Activated CD8-positive, alpha-beta memory T cell treated with anti-CD3 and anti-CD28 coated beads, Interleukin-2, amount 50 U/mL, for 24 hours (primary cell): ENCODE data around the gene ACOXL.

Experiments used
- DNase-seq: peaks from one replicate; pipeline ENCODE4 v3.0.0-alpha.2; 2020; ENCODE audit errors: extremely low read depth

Gene ACOXL

DNA sequence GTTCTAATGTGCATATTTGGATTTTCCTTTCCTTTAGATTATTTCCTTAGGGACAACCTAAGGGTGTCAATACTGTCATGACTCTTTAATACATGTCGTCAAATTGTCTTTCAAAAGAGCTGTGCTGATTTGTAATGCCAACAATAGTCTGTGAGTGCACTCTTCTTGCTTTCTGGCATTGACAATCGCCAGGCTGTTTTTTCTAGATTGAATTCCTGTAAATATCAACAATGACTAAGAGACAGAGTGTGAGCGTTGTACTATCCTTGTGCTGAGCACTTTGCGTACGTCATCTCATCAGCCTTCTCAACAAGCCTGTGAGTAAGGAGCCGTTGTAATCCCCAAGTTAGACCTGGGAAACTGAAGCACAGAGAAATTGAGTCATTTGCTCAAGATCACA lies 96.0 kb downstream of the ACOXL start:
- no peak for DNase-seq

DNA sequence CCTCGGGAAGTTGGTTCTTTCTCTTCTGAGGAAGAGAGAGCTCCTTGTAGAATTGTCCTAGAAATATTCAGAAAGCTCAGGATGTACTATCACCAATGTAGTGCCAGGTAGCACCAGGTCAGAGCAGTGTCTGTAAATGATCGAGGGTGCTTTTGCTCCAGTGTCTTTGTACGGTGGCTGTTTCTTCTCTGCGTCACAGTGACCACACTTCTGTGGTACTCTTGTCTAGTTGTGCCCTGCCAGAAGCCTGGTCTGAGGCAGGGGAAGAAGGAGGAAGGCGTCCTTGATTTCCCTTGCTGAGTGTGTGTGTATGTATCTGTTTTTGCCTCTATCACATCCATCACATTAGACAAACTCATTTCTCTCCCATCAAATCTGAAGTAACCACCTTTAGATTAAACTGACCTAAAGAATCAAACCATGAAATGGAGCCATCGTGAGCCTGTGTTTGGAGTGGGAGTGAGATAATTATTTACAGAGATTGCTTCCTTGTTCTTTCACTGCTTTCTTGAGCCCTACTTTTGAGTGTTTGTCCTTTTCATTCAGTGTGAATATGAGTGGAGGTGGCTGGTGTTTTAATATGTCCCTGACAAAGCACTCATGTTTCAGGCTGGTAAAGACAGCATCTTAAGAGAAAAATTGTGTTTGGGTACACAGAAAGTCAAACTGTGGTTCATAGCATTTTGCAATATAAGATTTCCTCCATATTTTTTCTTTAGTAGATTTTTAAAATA lies 97.2 kb downstream of the ACOXL start:
- no peak for DNase-seq

DNA sequence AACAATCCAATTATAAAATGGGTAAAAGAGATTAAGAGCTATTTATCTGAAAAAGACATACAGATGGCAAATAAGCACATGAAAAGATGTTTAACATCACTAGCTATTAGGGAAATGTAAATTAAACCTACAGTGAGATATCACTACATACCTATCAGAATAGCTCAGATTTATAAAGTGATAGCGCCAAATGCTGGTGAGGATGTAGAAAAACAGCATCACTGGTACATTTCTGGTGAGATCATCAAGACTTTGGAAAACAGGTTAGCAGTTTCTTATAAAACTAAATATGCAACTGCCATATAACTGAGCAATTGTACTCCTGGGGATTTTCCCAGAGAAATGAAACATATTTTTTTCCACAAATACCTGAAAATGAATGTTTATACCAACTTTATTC lies 100.4 kb downstream of the ACOXL start:
- DNase-seq = no peak

DNA sequence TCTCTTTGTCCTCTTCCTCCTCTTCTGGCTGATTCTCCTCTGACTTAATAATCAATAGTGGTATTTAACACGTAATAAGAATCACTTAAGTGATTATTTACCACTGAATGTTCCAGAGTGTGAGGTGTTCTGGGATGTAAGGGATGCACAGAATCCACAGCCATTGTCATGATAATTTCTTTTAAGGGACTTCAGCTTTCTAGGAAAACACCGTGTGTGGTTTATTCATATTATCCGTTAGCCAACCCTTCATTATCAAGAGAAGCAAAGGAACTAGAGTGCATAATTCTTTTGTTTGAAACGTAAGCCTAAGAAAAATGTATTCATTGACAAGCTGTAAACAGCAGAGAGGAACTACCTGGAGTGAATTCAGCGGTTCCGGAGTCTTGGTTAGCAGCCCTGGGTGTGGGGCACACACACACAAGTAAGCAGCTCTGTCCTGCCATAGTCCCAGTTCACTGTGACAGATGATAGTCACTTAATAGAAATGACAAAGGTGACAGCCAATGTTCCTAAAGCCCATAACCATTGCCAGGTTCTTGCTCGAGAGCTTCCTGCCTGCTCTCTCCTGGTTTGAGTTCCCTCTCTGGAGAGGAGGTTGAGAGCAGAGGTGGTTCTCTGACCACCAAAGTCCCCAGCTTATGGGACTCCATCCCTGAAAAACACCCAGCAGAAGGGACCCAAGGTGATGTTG lies 101.9 kb downstream of the ACOXL start:
- no peak for DNase-seq

DNA sequence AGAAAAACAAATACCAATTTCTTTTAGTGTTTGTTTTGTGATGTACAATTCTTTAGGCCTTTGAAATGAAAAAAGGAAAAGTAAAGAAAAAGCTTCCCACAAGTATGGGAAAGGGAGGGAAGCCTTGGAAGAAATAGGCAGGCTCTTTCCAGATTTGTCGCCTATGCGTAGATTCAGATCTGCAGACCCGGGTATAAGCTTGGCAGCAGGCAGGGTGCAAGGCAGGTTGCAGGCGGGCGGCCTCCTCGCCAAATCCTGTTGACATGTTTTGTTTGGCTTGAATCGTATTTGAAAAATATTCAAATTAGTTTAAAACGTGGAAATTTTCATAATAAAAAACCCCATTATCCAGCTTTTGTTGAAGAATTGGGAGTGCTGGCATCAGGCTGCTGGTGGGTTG lies 104.3 kb downstream of the ACOXL start:
- DNase-seq = no peak

DNA sequence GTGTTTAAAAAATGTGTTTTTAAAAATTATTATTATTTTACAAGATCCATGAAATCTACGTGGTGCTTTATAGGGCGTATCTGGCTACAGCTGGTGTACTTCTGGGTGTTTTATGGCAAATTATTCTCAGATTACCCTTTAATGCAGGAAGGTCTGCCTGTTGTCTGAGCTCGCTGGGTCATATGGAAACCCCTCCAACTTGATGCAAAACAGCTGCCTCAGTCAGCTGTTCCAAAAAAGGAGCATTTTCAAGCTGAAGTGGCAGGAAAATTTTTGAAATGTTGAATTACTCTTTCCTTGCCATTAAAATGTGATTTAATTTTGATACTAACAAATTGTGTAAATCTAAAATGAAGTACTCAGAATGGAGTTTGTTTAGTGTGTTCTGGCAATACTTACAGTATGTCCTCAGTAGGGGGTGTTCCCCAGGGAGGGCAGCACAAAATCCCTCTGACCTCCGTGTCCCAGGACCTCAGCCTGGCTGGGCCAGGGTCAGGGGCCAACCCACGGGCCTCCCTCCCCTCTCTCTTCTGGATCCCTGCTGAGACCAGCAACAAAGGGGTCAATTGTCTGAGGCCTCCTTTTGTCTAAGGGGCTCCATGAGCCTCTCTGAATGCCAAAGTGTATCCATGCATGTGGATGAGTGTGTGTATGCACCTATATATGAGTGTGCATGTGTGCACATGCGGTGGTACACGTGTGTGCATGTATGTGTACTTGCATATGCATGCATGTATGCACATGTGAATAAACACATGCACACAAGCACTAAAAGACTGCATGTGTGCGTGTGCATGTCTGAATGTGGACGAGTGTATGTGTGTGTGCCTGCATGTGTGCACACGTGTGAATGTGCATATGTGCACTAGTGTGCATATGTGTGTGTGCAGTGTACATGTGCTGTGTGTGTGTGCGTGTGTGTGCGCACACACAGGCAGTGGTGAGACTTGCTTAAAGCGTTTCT lies 105.4 kb downstream of the ACOXL start:
- no peak for DNase-seq

DNA sequence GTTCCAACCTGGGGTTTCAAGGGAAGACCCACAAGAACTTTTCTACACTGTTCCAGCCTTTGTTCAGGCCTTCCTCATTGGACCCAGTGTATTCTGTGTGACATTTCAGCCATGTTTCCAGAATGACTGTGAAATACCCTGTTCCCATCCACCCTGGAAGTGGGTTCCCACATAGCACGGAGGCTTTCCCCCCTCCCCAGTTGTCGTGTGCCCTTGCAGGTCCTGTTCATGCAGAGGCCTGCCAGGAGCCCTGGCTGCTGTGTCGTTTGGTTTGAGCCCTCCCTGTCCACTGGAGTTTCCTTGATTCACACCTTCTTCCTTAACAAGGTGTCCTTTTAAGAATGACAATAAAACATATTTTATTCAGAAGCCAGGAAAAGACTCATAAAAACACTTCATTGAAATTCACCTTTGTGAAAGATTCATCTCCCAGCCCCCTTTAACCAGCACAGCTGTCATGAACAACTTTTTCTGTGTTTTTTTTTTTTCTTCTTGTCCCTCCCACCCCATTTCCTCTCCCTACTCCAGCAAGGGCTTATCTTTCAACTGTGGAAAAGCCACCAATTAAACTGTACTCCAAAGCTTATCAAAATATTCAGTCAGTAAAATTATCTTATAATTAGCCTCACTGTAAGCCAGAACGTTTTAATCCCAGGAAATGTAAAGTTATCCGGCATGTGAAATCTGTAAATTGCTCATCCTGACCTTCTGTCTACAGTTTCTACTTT lies 106.4 kb downstream of the ACOXL start:
- no peak for DNase-seq

DNA sequence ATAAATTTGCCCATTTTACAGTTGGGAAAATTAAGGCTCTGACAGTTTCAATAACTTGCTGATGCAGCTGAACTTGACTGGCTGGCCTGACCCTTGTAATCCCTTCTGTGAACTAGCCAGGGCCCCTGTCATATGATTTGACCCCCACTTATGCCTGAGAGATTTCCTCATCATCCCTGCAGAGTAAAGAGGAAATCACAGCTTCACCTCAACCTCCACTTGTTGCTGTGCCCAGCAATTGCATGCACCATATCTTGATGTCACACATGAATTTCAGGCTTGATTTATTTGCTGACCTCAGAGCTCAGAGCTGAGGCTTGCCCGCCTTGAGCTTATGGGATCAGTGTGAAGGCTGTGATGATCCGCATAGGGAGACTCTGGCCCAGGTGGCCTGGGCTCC lies 108.1 kb downstream of the ACOXL start:
- DNase-seq = no peak

DNA sequence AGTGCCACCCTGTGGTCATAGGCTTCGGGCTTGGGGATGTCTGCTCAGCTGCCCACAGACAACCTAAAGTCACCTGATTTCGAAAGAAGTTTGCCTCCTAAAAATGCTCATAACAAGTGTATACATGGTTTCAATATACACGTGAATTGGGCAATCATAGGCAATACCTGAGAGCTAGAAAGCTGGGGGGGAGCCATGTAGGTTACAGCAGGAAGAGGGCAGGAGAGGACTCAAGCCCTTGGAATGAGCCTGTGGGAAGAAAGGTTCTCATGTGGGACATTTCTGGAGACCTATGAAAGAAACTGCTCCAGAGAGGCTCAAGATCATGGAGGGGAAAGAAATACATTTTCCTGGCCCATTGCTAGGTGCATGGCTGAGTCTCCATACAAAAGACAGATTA lies 109.7 kb downstream of the ACOXL start:
- DNase-seq = no peak

DNA sequence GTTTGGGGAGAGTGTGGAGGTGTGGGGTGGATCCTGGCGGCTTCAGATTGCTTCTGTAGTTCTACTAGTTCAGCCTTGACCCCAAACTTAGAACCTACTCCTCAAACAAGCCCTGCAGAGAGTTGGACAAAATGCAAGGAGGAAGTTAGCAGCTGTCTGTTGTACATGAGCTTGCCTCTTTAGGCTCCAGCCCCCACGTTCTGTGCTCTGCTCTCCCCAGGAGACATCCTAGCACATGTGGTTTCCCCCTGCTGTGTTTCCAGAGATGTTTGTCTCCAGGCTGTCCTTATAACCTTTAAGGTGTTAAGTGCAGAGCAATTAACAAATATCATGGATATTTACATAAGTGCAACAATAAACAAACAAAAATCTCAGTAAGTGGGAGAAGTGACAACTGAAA lies 111.1 kb downstream of the ACOXL start:
- DNase-seq = no peak

DNA sequence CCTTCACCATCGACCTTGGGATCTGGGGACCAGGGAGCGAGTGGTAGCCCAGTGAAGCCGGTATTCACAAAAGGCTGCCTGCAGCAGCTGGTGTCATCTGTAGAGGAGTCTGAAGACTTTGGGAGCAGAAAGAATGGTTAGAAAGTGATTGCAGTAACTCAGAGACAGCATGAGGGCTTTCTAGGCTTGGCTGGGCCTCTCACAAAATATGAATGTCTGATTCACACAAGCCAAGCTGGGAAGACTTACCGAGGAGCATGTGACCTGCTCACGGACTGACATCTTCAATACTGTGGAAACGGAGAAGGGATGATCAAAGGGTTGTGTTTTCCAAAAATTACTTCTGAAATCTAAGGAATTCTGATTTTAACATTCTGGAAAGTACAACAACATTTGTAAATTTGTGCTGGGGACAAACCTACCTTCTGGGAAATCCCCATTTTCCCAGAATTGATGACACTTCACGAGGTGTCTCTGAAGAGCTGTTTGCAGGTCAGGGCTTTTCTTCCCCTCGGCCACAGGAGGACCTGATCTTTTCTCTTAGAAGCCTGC lies 111.7 kb downstream of the ACOXL start:
- no peak for DNase-seq

DNA sequence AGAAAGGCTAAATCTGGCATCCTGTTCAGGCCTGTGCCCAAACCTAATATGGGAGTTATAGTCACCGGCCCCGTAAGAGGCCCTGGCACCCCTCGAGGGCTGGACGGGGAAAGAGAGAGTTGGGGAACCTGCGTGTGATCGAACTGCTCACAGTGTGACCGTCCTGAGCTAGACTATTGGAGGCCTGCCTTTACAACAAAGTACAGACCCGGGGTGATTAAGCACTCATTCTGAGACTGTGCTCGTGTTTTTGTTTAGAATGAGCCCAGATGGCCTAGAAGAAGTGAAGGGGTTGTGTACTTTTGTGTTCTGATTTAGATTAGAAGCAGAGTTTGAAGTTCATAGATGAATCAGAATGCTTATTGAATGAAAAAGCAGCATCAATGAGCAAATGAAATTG lies 115.3 kb downstream of the ACOXL start:
- DNase-seq = no peak

DNA sequence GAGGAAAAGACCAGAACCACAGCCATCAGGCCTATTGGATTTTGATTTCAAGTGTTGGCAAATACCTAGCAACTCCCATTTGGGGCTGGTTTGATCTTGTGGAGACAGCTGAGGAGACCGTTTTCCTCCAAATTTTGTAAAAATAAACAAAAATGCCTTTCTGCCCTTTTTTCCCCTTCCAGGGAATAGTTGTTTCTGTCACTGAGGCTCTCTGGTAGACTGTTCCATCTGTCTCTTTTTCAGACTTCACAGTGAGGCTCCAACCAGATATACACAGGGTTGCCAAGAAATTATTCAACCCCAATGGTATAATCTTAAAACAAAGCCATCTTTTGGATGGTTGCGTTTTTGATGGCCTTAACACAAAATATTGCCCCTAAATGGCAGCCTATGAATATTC lies 115.7 kb downstream of the ACOXL start:
- no peak for DNase-seq

DNA sequence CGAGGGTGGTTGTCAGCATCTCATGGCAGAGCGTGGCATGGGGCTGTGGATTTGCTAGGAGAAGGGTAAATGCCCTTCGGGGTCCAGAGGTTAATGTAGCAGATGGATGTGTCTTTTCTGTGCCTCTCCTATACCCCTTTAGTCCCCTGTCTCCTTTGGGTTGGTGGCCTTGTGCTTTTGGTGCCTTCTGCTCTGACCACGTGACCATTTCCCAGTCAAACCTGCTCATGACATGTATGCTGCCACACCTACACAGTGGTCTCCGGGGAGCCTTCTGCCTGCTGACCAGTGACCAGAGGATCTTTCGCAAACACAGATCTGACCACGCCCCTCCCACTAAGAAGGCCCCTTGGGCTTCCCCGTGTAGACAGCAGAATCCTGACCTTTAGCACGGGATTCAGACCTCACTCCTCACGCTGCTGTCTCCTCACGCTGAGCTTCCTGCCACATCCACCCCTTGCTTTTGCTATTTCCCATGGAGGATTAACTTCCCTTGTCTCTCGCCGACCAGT lies 116.2 kb downstream of the ACOXL start:
- no peak for DNase-seq

DNA sequence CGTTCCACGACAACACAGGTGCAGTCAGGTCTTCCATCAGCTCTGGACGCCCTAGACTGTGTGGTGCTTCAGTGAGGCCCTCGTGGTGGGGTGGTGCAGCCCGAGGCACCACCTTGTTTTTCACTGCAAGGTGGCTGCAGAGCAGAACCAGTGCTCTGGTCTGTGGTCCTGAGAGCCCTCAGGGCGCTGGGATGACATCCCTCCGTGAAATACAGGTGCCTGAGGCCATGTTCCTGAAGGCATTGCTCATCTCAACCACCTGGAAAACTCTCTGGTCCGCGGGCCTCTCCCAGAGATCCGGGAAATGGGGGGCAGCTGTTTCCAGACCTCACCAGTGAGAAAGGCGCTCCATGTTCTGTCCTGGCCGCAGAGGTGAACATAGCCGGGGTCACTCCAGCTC lies 119.2 kb downstream of the ACOXL start:
- DNase-seq = no peak

DNA sequence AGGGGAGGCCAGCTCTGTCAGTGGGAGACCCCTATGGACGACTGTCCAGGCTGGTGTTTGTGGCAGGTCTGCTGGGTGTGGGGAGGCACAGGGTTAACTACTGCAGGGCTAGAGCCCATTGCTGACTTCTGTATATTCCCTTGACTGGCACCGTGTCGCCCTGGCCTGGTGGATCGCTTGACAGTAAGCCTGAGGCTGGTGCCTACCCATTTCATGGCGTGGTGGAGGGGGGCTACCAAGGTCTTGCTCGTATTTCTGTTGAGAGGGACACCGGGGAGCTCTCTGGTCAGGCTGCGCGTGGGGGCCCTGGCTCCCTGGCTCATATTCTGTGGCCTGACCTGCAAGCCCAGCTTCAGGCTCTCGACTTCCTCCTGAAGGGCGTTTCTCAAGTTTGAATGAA lies 119.7 kb downstream of the ACOXL start:
- DNase-seq = no peak

DNA sequence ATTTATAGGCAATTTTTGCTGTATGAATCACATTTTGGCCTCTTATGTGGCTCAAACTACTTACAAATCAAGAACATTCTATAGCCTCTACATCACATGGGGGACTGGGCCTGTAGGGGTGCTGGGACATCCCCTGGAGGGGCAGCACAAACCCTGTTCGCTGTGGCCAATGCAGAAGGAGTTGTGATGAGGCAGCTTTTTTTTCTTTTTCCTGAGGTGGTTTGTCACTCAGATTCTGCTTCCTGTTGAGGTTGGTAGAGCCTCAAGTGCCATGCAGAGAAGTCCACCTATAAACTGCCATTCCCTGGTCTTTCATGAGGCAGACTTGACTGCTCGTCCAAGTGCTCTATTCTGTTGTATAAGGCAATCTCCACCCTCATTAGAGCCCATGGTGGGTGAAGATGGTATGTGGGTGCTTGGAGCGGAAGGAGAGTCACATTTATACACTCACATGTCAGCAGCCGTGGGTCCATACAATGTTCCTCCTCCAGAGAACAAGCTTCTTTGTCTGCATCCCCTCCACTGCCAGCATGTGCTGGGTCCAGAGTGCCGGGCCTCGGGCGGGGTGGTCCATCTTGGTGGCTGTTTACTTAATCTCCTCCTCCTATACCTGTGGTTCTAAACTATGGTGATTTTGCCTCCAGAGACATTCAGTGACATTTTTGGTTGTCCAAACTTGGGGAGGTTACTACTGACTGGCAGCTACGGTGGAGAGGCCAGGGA lies 120.3 kb downstream of the ACOXL start:
- no peak for DNase-seq

DNA sequence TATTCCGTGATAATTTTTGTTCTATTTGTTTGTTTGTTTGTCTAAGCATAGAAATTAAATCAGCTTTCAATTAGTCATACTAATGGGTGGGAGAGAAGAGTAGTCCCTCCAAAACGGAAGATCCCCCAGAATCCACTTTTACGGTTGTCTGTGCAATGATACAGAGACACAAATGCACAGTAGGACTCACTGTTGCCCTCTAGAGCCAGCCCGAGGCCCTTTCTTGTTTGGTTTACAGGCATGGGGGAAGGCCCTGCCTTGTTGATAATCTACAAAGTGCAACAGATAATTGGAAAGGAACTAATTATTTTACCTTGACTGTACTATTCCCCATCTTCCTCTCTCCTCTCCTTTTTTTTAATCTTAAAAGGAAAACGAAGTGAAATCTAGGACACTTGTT lies 121.1 kb downstream of the ACOXL start:
- DNase-seq = peak; percentile 28

DNA sequence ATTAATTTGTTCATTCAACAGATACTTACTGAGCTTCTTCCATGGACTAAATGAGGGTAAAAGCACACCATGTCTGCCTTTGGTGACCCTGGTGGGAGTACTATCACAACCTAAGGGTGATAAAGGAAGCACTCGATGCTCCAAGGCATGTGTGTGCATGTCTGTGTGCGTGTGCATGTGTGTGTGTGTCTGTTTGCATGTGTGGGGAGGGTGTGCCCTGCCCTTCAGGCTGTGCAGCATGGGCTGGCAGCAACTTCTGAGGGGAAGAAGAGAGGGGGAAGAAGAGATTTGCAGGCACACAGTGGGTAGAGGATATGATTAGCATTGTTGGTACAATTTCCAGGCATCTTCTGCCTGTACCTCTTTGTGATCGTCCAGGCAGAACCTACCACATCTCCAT lies 121.6 kb downstream of the ACOXL start:
- DNase-seq = no peak

DNA sequence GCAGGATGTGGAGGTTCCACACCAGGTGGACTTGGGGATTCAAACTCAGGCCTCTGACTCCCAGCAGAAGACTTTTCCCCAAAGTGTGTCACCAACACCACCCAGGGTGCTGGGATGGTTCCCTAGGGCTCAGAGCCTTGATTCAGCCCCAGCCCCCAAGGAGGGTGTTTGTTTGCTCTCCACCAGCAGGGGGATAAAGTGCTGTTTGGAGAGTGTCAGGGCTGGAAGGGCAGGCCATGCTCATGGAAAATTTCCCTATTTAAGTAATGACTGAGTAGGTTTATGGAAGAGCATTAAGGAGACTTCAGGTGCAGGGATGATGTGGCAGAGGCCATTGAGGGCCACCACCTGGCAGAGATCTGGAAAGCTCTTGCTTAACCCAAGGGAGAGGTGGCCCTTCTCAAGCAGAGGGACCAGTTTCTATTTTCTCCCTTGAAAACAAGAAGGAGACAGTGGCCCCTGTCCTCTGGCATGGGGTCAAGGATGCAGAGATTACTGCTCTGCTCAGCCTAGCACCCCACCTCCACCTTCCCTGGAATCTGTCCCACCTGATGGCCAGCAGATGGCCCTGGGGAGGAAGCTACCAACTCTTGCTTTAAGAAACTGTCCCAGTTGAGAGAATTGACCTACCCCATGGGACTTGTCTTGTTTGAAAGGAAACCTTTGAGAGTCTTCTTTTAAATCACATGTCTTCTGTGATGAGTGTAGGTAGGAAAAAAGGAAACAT lies 122.1 kb downstream of the ACOXL start:
- no peak for DNase-seq
